Urinary bladder (tissue), 4 donors: ENCODE results near the gene SYT17. TPM values are rescaled to one million over a fixed set of nuclear protein-coding genes. Genes with fewer than 3 reads are reported as not detected.

ENCODE experiments used
- DNase-seq: peaks from one replicate; pipeline ENCODE4 v3.0.0-alpha.2; 2015; ENCODE audit errors: extremely low spot score
- H3K27ac ChIP-seq: one replicate; pipeline ENCODE4 v1.5.1; 2013; ENCODE audit warnings: low read depth, mild to moderate bottlenecking, moderate library complexity
- H3K36me3 ChIP-seq: one replicate; pipeline ENCODE4 v1.6.1; 2013; ENCODE audit warnings: mild to moderate bottlenecking, moderate library complexity; ENCODE audit not compliant: insufficient read depth
- H3K4me1 ChIP-seq: one replicate; pipeline ENCODE4 v1.6.1; 2013; ENCODE audit warnings: mild to moderate bottlenecking, moderate library complexity; ENCODE audit not compliant: insufficient read depth
- H3K4me3 ChIP-seq: one replicate; pipeline ENCODE4 v1.5.1; 2013; ENCODE audit warnings: low read depth, low read length
- WGBS: extraction: QIAGEN DNeasy Blood & Tissue Kit; methylation state at CpG from one replicate; pipeline ENCODE4 v1.1.7; 2013; 5-methylcytosine and 5-hydroxymethylcytosine counted together
- polyA plus RNA-seq: library from polyadenylated mRNA; stranded (reverse); fragments of 200-250 nt; gene quantifications from one replicate; pipeline ENCODE4 v1.2.3, GENCODE V29; 2013
- total RNA-seq: library from RNA; depleted of rRNA; stranded (reverse); fragments of >200 nt; gene quantifications from one replicate; pipeline ENCODE4 v1.2.3, GENCODE V29; 2014
- donor health status: healthy with polysubstance abuse.
- donor health status: healthy.

SYT17 gene, protein sequence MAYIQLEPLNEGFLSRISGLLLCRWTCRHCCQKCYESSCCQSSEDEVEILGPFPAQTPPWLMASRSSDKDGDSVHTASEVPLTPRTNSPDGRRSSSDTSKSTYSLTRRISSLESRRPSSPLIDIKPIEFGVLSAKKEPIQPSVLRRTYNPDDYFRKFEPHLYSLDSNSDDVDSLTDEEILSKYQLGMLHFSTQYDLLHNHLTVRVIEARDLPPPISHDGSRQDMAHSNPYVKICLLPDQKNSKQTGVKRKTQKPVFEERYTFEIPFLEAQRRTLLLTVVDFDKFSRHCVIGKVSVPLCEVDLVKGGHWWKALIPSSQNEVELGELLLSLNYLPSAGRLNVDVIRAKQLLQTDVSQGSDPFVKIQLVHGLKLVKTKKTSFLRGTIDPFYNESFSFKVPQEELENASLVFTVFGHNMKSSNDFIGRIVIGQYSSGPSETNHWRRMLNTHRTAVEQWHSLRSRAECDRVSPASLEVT
- total RNA-seq (6.5 TPM), polyA plus RNA-seq (1.8 TPM)

GRCh38 chr16:19167710-19168370 lies at the start of gene SYT17:
TSS of gene SYT17 (plus strand) at chr16:19168240. CDS start at chr16:19168647, 407 bp downstream.
- Histone ChIP-seq H3K4me3 (peak within 1 kb of the TSS; percentile 71), H3K27ac (no peak within 1 kb of the TSS), H3K4me1 (no peaks in the 10 kb centered on the region), H3K36me3 (no peaks in the 10 kb centered on the region)
- under 1% methylated on average over 63 of the region's 63 CpGs for WGBS
- no peak for DNase-seq

DNA sequence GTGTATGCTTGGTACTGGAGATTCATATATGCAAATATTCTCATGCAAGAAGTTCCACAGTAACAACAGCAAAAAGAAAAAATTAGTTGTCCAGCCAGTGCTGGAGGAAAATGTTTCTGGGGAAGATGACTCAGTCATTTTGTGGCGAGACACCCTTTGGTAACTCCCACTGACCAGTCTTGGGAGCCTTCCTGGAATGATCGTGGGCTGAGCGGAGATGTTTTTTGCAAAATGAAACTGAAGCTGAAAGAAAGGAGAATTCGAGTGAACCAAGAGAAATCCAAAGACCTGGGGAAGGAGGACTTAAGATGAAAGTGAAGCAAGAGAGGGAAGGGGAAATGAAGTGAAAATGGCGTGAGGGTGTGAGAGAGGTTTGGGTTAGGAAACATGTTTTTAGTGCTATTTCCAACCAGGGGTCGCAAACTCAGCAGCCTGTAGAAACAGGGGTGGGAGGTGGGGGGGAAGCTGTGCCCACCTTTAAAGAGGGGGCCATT lies 49.1 kb upstream of the SYT17 start:
- Histone ChIP-seq H3K36me3 (no peaks in the 10 kb centered on the region), H3K4me3 (no peak overlapping the region), H3K4me1 (peaks cover 5% of the 10 kb centered on the region), H3K27ac (peak overlapping the region; percentile 90)
- no peak for DNase-seq
- WGBS: 23% methylated on average over 6 of the region's 6 CpGs

DNA sequence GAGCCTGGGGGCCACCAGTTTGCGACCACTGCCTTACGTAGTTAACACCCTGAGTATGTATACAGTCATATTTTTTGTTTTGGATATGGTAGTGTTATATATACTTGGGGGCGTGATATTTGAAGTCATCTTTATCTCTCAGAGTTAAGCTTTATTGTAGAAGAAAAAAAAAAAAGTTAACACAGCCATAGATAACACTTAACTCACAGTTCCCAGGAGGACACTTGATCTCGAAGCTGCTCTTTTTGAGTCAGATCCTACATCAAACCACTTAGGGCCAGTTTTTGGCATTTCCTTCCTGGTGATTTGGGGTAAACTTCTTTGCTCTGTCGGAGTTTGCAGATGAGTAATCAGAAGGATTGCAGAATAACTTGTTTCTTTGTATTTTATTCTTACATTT lies 48.5 kb upstream of the SYT17 start:
- Histone ChIP-seq H3K27ac (peak overlapping the region; percentile 90), H3K4me1 (peaks cover 5% of the 10 kb centered on the region), H3K4me3 (no peak overlapping the region), H3K36me3 (no peaks in the 10 kb centered on the region)
- 24% methylated on average over 5 of the region's 5 CpGs for WGBS
- DNase-seq: no peak

DNA sequence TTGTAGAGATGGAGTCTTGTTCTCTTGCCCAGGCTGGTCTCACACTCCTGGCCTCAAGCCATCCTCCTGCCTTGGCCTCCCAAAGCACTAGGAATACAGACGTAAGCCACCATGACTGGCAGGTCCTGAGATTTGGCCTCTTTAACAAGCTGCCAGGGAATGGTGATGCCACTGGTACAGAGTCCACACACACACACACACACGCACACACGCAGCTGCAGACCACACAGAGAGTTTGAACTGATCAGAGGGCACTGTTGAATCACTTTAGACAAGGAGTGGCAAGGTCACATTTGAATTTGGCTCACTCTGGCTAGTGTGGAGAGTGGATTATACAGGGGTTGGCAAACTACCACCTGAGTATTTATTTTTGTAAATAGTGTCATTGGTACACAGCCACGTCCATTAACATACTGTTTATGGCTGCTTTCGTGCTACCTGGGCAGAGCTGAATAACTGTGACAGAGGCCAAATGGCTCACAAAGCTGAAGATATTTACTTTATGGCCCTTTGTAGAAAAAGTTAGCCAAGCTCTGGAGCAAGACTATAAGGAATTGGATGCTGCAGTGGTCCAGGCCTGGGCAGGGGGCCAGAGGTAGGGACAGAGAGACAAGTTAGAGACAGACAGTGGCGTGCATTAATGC lies 44.4 kb upstream of the SYT17 start:
- DNase-seq: no peak
- no peak overlapping the region for H3K4me3 ChIP-seq
- no peaks in the 10 kb centered on the region for H3K36me3 ChIP-seq
- peaks cover 2% of the 10 kb centered on the region for H3K4me1 ChIP-seq
- WGBS: 63% methylated on average over 6 of the region's 6 CpGs
- H3K27ac ChIP-seq: no peak overlapping the region

- no peak overlapping the region for H3K27ac ChIP-seq
- no peak for DNase-seq
- no peak overlapping the region for H3K4me3 ChIP-seq
- H3K36me3 ChIP-seq: no peaks in the 10 kb centered on the region
- peaks cover 2% of the 10 kb centered on the region for H3K4me1 ChIP-seq
Measured at GRCh38 chr16:19126300-19126699, 41.7 kb upstream of the SYT17 start.

GRCh38 chr16:19127205-19127604 lies 40.8 kb upstream of the SYT17 start:
- DNase-seq: no peak
- Histone ChIP-seq H3K27ac (no peak overlapping the region), H3K36me3 (no peaks in the 10 kb centered on the region), H3K4me3 (no peak overlapping the region), H3K4me1 (peaks cover 2% of the 10 kb centered on the region)
- 81% methylated on average over 3 of the region's 3 CpGs for WGBS

GRCh38 chr16:19127674-19128131 lies 40.3 kb upstream of the SYT17 start:
- Histone ChIP-seq H3K4me3 (no peak overlapping the region), H3K27ac (no peak overlapping the region), H3K4me1 (peaks cover 2% of the 10 kb centered on the region), H3K36me3 (no peaks in the 10 kb centered on the region)
- 73% methylated on average over 3 of the region's 3 CpGs for WGBS
- no peak for DNase-seq

GRCh38 chr16:19128454-19129200 lies 39.4 kb upstream of the SYT17 start:
- Histone ChIP-seq H3K36me3 (no peaks in the 10 kb centered on the region), H3K27ac (no peak overlapping the region), H3K4me1 (peaks cover 2% of the 10 kb centered on the region), H3K4me3 (no peak overlapping the region)
- 67% methylated on average over 7 of the region's 7 CpGs for WGBS
- no peak for DNase-seq

GRCh38 chr16:19130385-19130784 lies 37.7 kb upstream of the SYT17 start:
- no peak overlapping the region for H3K4me3 ChIP-seq
- peak overlapping the region; percentile 43 for H3K27ac ChIP-seq
- DNase-seq: no peak
- peaks cover 2% of the 10 kb centered on the region for H3K4me1 ChIP-seq
- H3K36me3 ChIP-seq: no peaks in the 10 kb centered on the region
- 68% methylated on average over 7 of the region's 7 CpGs for WGBS

- peak overlapping the region; percentile 81 for H3K27ac ChIP-seq
- H3K36me3 ChIP-seq: no peaks in the 10 kb centered on the region
- DNase-seq: no peak
- H3K4me3 ChIP-seq: no peak overlapping the region
- peaks cover 2% of the 10 kb centered on the region for H3K4me1 ChIP-seq
- WGBS: 23% methylated on average over 11 of the region's 11 CpGs
Measured at GRCh38 chr16:19130852-19131824, 36.9 kb upstream of the SYT17 start.

GRCh38 chr16:19131825-19132218 lies 36.2 kb upstream of the SYT17 start:
- DNase-seq: no peak
- Histone ChIP-seq H3K36me3 (no peaks in the 10 kb centered on the region), H3K4me3 (no peak overlapping the region), H3K27ac (peak overlapping the region; percentile 26), H3K4me1 (peaks cover 2% of the 10 kb centered on the region)

- Histone ChIP-seq H3K36me3 (no peaks in the 10 kb centered on the region), H3K4me1 (peaks cover 2% of the 10 kb centered on the region), H3K27ac (peak overlapping the region; percentile 59), H3K4me3 (no peak overlapping the region)
- no peak for DNase-seq
- WGBS: 70% methylated on average over 1 of the region's 1 CpG
Measured at GRCh38 chr16:19132255-19132654, 35.8 kb upstream of the SYT17 start.
